ENCODE measurements around the gene MGLL.

- TF ChIP-seq, protein P1, sequence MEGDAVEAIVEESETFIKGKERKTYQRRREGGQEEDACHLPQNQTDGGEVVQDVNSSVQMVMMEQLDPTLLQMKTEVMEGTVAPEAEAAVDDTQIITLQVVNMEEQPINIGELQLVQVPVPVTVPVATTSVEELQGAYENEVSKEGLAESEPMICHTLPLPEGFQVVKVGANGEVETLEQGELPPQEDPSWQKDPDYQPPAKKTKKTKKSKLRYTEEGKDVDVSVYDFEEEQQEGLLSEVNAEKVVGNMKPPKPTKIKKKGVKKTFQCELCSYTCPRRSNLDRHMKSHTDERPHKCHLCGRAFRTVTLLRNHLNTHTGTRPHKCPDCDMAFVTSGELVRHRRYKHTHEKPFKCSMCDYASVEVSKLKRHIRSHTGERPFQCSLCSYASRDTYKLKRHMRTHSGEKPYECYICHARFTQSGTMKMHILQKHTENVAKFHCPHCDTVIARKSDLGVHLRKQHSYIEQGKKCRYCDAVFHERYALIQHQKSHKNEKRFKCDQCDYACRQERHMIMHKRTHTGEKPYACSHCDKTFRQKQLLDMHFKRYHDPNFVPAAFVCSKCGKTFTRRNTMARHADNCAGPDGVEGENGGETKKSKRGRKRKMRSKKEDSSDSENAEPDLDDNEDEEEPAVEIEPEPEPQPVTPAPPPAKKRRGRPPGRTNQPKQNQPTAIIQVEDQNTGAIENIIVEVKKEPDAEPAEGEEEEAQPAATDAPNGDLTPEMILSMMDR (IDR thresholded peaks at IDR 0.05): no peak
- no peak for TF ChIP-seq ZFX (IDR thresholded peaks at IDR 0.05; ENCODE audit: borderline replicate concordance)
Observed at GRCh38 chr3:127870156-127870555, 47.8 kb upstream of the MGLL start.

Data from 22Rv1 (cell line).